NCI-H526 treated with DMSO at 0.1 percent for 48 hours (cell line): Measurements from ENCODE around the gene MTERF2.
"Not testable (repeated sequence)": the region's sequence is repeated elsewhere in the genome, so short reads cannot be mapped to it uniquely, and the experiment has no call there.

ENCODE experiments used
- DNase-seq: peaks from one replicate; lab custom pipeline; 2025; lab: John Stamatoyannopoulos, UW

The MTERF2 gene, protein sequence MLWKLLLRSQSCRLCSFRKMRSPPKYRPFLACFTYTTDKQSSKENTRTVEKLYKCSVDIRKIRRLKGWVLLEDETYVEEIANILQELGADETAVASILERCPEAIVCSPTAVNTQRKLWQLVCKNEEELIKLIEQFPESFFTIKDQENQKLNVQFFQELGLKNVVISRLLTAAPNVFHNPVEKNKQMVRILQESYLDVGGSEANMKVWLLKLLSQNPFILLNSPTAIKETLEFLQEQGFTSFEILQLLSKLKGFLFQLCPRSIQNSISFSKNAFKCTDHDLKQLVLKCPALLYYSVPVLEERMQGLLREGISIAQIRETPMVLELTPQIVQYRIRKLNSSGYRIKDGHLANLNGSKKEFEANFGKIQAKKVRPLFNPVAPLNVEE

DNA sequence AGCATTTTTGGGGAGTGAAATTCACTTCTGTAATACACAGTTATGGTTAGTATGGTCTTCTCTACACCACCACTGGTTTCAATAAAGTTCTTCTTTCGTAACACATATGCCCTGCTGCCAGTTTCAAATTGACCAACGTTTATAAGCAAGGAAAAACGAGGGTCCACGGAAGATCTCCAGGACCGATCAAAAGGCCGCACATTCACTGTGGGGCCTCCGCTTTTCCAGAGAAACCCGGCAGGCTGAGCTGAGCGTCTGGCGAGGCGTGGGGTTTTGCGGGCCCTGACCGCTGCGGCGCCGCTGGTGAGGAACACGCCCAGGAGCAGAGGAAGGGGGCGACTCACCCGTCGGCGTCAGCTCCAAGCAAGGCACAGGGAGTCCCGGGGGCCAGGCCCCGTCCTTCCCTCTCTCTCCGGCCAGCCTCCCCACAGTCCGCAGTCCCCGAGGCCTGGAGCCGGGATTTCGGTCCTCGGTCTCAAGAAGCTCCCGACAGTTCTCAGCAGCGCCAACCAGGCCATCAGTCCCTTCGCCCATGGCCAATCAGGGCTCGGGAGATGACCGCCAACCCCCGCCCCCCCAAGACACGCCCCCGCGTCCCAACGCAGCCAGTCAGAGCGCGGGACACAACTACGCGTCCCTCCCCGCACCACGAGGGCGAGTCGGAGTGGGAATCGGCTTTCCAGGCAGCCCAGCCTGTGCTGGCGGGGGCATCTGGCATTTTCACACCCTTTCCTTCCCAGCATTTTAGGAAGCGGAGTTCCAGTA, at the start of gene MTERF2:
MTERF2 (minus strand) TSS at position 522 of the 765 bp plus-strand sequence. CDS start 8,432 bp downstream, outside the sequence.
- DNase-seq: peak; percentile 82

DNA sequence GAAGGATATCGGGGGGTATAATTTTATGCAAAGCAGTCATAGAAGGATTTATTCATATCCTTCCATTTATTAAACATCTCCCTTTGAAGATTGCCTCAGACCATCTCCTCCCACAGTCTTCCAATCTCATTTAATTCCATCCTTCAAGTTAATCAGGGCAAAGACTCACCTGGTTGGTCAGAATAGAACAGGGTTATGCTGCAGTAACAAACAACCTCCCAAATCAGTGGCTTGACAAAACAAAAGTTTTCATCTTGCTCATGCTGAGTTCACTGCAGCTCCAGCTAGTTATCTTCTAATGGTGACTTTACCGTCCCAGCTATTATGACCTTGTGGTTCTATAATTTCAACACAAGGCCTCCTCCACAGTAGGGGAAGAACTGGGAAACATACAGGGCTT, 48.8 kb upstream of the MTERF2 start:
- no peak for DNase-seq

DNA sequence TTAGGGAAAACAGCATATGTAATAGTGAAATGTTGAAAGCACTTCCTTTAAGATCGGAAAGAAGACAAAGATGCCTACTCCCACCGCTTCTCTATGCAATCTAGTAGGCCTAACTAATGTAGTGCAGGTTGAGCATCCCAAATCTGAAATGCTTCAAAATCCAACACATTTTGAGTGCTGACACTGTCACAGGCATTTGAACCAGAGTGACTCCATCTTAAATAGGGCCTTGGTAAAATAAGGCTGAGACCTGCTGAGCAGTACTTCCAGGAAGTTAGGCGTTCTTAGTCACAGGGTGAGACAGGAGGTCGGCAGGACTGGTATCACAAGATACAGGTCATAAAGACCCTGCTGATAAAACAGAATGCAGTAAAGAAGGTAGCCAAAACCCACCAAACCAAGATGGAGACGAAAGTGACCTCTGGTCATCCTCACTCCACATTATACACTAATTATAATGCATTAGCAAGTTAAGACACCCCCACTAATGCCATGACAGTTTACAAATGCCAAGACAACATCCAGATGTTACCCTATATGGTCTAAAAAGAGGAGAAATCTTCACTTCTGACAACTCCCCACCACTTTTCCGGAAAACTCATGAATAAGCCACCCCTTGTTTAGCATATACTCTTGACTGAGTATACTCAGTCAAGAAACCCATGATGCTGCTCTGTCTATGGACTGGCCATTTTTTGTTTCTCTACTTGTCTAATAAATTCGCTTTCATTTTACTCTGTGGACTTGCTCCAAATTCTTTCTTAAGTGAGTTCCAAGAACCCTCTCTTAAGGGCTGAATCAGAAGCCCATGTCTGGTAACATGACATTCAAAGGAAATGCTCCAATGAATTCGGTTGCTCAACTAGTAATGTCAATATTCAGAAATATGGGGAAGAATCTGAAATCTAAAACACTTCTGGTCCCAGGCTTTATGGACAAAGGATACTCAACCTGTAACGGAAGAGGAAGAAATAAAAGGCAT, 47.1 kb upstream of the MTERF2 start:
- no peak for DNase-seq

DNA sequence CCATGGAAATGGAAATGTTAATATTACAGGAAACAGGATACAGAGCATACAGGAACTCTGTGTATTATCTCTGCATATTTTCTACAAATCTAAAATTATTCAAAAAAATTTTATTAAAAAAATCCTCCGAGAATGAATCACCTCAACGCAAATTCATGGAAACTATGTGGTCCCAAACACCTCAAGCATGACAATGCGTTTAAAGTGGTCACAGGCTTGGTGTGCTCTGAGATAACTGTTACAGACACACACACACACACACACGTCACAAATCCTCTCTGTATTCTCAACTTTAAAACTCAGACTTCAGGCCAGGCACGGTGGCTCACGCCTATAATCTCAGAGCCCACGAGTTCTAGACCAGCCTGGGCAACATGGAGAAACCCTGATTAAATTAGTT, 45.3 kb upstream of the MTERF2 start:
- no peak for DNase-seq

DNA sequence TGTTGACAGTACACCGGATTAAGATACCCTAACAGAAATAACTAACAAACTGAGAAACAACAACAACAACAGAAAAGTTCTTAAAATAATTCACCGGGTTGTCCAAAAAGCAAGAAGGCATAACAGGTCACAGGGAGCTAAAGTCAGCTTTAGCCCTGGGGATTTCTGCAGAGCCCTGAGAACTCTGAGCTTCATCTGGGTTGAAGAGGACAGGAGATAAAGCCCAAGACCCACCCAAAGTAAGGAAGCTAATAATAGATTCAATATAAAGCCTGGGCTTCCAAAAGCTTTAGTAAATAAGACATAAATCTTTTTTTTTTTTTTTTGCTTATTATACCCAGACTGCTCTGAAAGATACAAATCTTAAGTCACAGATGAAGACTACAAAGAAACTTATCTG, 44.1 kb upstream of the MTERF2 start:
- no peak for DNase-seq

DNA sequence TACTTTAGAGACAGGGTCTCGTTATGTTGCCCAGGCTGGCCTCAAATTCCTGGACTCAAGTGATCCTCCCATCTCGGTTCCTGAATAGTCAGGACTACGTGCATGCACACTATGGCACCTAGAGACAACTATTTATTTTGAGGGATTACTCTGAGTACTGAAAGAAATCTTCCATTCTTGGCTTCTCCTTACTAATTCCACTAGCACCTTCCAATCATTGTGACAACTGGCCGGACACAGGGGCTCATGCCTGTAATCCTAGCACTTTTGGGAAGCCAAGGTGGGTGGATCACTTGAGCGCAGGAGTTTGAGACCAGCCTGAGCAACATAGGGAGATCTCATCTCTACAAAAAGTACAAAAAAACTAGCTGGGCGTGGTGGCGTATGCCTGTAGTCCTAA, 42.1 kb upstream of the MTERF2 start:
- no peak for DNase-seq

DNA sequence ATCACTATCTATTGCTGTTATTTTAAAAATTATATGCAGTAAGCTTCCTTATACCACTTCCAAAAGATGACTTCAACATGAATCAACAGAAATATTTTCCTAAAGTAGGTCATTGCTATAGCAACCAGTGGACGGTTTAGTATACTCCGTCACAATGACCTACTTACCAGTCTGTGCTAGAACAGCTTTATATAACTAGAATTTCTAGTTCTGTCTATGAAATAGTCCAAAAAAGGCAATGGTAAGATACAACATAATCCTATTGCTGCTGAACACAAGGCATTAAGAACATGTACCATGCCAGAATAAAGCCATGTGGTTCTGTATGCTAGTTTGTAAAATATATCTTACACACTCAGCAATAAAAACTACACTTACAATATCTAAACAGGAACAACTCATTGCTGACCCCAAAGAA, 40.7 kb upstream of the MTERF2 start:
- DNase-seq: no peak

DNA sequence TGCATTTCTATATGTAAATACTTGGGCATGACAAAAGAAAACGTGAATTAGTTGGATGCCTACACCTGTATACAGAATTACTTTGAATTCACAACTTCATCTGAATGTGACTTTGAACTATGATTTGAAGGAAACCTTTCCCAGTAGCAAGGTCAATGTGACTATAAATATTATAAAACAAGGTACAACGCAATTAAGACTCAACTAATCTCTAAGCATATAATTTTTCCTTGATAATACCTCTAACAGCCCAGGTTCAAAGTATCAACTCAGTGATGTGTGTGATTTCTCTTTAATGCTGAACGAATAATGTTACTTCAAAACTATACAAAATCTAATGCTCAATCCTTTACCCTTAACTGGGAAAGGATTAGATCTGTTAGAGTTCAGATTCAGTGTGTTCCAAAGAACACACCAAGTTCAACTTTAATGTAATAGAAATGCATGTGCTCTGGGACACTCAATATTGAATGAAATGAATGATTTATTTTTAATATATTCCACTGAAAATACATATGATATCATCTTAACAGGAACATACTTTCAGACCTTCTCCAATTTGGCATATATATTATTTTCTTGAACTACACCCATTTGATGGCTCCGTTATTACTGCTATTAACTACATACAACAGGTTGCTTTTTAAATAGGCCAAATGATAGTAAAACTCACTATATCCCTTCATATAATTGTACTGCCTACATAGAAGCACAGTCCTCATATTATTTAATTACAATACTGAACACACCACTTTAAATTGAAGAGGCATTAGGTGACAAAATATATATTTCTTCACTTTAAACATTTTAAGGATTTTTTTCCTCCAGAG, 40.1 kb upstream of the MTERF2 start:
- DNase-seq: no peak

DNA sequence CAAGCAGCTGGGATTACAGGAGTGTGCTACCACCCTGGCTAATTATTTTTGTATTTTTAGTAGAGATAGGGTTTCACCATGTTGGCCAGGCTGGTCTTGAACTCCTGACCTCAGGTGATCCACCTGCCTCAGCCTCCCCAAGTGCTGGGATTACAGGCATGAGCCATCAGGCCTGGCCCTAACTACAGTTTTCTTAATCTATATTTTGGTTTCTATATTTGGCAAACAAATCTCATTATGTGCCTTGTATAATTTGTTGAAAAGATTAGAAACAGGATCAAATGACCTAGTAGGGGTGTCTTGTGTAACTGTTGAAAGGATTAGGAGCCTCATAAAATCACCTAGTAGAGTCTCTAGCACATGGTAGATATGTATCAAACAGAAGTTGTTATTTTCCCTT, 39.4 kb upstream of the MTERF2 start:
- DNase-seq: not testable (repeated sequence)

DNA sequence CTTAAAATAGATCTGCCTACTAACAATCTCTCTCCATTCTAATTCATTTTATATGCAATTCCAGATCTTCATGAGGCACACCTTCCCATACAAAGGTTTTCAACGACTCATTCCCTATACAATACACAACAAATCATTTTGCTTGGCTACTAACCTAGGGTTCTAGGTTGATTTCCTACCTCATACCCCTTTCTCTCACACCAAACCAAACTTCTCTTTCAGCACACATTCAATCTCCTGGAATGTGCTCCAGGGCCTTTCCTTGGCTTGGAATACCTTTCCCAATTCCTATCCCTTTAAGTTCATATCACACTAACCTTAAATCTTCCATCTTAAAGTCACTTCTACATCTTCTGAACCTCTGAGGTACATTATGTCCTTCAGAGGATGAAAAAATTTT, 38.7 kb upstream of the MTERF2 start:
- no peak for DNase-seq

DNA sequence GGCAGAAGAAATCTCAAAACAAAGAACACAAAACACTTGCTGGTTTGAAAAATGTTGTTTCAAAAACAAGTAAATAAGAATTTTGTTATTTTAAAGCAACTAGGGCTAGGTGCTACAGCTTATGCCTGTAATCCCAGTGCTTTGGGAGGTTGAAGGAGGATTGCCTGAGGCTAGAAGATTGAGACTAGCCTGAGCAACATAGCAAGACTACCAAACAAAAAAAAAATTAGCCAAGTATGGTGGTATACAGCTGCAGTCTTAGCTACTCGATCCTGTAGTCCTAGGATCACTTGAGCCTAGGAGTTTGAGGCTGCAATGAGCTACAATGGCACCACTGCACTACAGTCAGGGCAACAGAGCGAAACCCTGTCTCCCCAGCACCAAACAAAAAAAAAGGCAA, 32.6 kb upstream of the MTERF2 start:
- DNase-seq: no peak

DNA sequence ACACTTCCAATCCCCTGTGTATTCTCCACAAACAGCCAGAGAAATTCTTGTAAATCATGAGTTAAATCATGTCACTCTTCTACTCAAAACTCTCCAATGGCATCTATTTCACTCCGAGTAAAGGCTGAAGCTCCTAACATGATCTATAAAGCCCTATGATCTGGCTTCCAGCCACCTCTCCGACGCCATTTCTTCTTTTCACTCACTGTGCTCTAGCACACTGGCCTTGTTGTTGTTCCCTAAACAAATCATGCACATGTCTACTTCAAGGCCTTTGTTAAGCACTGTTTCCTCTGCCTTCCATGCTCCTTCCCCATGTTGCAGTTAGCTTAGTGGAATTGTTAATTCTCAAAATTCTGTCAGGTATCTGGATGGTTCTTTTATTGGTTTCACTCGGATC, 30.1 kb upstream of the MTERF2 start:
- DNase-seq: no peak

DNA sequence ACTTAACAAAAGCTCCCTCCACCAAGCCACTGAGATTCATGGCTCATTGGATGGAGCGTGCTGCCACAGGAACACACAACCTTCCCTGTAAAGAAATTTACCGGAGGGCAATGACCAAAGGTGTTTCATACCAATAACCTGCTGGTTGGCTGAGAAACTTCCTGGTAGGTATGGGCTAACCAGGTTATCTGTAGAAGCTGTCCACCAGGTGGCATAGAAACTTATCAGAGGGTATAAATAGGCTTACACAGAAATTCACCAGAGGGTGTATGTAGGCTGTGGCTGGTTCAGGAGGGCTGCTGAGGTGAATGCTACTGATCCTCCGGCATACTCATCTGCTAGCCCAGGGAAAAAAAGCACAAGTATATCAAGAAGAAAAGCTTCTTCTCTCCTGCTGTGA, 27.1 kb upstream of the MTERF2 start:
- DNase-seq: peak; percentile 8

DNA sequence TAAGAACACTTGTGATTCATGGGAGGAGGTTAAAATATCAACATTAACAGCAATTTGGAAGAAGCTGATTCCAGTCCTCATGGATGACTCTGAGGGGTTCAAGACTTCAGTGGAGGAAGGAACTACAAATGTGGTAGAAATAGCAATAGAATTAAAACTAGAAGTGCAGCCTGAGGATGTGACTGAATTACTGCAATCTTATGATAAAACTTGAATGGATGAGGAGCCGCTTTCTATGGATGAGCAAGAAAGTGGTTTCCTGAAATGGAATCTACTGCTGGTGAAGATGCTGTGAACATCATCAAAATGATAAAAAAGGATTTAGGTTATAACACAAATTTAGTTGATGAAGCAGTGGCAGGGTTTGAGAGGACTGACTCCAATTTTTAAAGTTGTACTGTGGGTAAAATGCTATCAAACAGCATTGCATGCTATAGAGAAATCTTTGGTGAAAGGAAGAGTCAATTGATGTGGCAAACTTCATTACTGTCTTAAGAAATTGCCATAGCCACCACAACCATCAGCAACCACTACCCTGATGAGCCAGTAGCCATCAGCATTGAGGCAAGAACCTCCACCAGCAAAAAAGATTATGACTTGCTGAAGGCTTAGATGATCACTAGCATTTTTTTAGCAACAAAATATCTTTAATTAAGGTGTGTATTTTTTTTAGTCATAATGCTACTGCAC, 25.9 kb upstream of the MTERF2 start:
- no peak for DNase-seq

DNA sequence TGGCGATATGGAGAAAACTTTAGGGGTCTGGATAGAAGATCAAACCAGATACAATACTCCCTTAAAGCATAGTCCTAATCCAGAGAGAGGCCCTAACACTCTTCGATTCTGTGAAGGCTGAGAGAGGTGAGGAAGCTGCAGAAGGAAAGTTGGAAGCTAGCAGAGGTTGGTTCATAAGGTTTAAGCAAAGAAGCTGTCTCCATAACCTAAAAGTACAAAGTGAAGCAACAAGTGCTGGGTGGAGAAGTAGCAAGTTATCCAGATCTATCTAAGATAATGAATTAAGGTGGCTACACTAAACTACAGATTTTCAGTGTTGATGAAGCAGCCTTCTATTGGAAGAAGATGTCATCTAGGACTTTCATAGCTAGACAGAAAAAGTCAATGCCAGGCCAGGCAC, 24.6 kb upstream of the MTERF2 start:
- DNase-seq: no peak

DNA sequence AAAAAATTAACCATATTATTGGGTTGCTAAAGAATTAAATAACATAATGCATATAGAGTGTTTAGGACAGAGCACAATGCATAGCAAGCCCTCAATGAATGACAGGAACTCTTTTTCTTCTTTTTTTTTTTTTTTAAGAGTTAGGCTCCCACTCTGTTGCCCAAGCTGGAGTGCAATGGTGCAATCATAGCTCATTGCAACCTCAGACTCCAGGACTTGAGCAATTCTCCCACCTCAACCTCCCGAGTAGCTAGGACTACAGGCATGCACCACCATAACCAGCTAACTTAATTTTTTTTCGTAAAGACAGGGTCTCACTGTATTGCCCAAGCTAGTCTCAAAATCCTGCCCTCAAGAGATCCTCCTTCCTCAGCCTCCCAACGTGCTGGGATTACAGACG, 20.5 kb upstream of the MTERF2 start:
- DNase-seq: no peak

DNA sequence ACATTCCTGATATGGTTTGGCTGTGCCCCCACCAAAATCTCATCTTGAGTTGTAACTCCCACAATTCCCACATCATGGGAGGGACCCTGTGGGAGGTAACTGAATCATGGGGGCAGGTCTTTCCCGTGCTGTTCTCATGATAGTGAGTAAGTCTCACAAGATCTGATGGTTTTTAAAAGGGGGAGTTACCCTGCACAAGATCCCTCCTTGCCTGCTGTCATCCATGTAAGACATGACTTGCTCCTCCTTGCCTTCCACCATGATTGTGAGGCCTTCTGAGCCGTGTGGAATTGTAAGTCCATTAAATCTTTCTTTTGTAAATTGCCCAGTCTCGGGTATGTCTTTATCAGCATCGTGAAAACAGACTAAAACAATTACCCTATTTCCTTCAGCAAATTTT, 15.7 kb upstream of the MTERF2 start:
- DNase-seq: not testable (repeated sequence)

DNA sequence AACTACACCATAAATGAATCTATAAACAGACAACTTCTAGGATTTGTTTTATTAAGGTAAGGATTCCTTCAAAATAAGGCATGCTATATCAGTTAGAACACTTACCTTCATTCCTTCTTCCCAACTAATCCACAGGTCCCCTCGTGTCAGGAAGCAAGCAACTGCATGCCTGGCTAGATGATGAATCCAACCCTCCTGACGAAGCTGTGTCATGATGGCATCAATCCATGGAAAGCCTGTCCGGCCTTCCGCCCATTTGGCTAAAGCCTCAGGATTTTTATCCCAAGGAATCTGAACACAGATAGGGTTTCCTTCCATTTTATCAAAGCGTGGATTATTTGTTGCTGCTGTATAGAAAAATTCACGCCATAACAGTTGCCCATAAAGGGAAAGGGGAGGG, 12.5 kb upstream of the MTERF2 start:
- DNase-seq: no peak

DNA sequence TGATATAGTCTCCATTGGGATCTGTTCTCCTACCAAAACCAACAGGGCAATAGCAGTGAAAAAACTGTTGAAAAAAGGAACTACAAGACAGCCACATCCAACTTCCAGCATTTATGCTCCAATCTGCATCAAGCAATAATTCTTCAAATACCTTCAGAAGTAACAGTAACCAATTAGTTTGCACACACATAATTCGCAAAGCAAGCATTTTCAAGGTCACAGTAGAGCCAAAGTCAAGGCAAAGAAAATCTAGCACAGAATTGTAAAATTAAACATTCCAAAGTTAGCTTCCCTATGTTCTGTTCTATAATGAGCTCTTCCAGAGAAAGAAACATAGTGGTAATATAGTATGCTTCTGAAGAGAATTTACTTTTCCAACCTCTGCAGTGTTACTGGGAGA, 11.0 kb upstream of the MTERF2 start:
- no peak for DNase-seq

DNA sequence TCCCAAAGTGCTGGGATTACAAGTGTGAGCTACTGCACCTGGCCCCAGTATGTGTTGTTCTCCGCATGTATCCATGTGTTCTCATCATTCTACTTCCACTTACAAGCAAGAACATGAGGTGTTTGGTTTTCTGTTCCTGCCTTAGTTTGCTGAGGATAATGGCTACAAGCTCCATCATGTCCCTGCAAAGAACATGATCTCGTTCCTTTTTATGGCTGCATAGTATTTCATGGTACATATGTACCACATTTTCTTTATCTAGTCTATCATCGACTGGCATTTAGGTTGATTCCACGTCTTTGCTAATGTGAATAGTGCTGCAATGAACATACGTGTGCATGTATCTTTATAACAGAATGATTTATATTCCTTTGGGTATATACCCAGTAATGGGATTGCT, 9.2 kb upstream of the MTERF2 start:
- not testable (repeated sequence) for DNase-seq
